RPMI7951 (cell line): ENCODE data around the gene CDKN1B. TPM values are rescaled to one million over a fixed set of nuclear protein-coding genes. Genes with fewer than 3 reads are reported as not detected.
A peak's percentile ranks its signal among the peaks of the same experiment; 100 is the strongest.

Source experiments
- DNase-seq: peaks from one replicate; pipeline ENCODE4 v3.0.0-alpha.2; 2012; ENCODE audit warnings: low read depth
- total RNA-seq: library from RNA; depleted of rRNA; stranded (reverse); fragments of >200 nt; shearing (Covaris generic); gene quantifications from 2 replicates; pipeline ENCODE4 v1.2.3, GENCODE V29; 2014; rRNA removed

The CDKN1B gene
- 26.6 and 30.8 TPM in 2 replicates for total RNA-seq

DNA sequence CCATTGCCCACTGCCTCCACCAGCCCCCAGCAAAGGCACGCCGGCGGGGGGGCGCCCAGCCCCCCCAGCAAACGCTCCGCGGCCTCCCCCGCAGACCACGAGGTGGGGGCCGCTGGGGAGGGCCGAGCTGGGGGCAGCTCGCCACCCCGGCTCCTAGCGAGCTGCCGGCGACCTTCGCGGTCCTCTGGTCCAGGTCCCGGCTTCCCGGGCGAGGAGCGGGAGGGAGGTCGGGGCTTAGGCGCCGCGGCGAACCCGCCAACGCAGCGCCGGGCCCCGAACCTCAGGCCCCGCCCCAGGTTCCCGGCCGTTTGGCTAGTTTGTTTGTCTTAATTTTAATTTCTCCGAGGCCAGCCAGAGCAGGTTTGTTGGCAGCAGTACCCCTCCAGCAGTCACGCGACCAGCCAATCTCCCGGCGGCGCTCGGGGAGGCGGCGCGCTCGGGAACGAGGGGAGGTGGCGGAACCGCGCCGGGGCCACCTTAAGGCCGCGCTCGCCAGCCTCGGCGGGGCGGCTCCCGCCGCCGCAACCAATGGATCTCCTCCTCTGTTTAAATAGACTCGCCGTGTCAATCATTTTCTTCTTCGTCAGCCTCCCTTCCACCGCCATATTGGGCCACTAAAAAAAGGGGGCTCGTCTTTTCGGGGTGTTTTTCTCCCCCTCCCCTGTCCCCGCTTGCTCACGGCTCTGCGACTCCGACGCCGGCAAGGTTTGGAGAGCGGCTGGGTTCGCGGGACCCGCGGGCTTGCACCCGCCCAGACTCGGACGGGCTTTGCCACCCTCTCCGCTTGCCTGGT, at the start of gene CDKN1B:
CDKN1B (plus strand) TSS at position 576 of the 793 bp plus-strand sequence. CDS start 472 bp downstream, outside the sequence.
- peak; percentile 94 for DNase-seq

DNA sequence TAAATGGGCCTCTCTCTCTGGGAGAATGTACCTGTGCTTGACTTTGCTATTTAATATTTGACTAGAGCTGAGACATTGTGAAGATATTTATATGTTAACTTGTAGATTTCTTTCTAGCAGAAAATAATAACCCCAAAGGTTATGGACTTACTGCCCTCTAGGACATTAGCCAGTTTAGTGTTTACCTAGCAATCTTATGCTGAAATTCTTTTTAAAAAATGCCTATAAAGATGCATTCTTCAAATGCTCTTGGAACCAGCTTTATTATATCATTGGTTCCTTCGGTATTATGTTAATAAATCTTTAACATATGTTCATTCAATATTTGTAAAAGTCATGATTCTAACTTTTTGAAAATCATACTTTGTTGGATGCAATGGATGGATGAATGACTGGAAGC, 49.2 kb upstream of the CDKN1B start:
- no peak for DNase-seq

DNA sequence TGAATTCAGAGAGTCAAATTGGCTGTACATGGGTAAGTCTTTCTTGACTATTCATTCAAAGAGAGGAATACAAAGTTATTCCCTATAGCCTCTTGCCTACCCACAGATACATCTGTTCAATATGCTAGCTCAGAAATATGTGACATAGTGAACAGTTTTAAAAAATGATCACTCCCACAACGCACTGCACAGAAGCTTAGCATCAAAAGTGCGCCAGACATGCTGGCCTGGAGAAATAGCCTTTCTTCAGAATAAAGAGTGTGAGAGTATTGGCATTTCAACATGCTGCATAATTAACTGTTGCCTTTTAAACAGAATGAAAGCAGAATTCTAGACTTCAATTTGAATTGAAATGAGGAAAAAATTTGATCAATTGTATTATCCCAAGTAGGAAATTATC, 48.1 kb upstream of the CDKN1B start:
- no peak for DNase-seq

DNA sequence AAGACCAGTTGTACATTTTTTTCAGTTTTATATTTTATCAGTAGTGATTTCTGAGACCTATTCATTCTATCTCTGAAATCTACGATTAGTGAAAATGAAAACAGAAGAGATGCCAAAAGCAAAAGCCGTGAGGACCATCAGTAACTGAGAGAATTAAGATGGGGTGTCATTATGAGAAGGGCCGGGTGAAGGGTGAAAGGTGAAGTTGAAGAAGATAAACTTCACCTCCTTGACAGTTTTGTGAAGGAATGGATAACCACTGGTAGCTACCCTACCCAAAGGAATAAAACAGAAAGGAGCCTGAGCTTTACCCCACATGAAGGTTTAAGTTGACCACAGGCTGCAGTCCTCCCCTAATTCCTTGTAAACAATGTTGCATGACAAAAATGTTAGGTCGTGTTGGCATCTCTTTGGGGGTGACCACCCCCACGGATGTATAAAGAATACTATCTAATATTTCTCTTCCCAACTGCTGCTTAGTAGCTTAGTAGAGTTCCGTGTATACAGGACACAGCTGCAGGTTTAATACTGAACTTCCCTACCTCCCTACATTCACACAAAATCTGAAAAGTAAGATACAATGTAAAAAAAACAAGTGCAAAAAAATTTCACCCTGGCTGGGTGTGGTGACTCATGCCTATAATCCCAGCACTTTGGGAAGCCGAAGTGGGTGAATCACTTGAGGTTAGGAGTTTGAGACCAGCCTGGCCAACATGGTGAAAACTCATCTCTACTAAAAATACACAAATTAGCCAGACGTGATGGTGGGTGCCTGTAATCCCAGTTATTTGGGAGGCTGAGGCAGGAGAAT, 45.1 kb upstream of the CDKN1B start:
- peak; percentile 64 for DNase-seq

DNA sequence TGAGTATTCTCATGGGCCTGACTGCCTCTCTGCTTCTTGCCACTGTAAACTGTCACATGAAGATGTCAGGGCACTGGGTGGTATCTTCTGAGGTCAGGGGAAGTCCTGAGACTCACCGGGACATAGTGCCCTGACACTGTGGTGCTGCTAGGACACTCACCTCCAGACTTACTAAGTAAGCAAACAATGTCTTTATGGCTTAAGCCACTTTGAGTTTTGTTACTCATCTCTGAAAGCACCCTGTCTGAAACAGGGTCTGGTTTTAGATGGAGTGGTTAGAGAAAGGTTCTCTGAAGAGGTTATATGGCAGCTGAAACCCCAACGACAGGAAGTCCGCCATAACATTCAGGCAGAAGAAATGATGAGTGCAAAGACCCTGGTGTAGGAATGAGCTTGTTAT, 43.9 kb upstream of the CDKN1B start:
- no peak for DNase-seq

DNA sequence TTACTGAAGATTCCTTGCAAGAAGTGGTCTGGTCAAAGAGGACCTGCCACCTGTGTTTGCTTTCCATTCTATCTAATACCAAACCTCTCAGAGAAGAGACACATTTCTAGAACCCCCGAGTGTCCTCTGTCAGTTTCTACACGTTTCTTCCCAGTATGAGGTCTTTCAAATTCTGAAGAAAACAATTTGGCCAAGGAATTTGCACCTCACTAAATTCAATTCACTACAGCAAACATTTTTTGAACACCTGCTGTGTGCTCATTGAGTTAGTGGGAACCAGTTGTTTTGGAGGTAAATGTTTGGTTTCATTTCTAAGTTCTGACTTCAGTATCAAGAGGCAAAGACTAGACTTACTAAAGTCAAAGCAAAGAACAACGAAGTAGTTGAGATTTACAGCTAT, 40.6 kb upstream of the CDKN1B start:
- no peak for DNase-seq

DNA sequence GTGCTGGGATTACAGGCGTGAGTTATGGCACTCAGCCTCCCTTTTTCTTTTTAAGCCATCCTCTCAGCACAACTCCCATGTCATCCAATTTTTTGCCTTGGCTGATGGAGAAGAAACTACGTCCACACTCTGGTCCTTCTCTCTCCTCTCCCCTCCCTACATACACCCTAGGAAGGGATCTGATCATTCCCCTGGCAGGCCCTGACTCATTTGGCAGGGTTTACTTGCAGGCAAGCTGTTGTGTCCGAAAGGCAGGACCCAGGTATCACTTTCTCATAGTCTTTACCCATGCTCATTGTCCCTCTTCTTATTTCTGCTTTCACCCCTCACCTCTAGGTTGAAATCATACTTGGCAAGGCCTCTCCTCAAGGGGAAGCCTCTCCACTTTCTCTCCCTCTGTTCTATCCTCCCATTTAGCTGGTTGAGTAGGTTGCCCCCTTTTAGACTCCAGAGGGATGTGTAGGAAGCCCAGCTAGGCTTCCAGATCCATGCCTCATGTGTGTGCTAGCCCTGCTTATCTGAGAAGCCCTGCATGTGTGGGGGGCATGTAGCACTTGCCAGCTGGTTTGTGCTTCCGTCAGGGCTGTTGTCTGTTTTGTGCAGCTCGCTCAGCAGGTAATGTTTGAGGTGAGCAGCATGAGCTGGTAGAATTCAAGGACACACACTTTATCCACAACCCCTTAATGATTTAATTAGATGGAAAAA, 36.0 kb upstream of the CDKN1B start:
- no peak for DNase-seq

DNA sequence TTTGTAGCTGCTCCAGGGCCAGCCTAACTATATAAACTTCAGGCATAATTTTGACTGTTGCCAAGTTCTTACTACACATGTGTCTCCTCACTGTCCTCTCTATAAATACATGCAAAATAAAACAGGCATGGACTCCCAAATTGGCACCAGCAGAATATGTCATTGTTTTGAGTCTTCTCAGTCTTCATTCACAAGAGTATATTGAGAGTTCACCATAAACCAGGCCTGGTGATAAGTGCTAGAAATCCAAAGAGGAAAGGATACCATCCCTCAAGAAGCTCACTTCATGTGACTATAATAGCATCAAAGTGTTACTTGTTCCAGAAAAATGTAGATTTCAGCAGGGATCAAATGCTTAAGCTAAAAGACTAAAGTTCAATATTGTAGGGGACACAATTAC, 34.9 kb upstream of the CDKN1B start:
- no peak for DNase-seq

DNA sequence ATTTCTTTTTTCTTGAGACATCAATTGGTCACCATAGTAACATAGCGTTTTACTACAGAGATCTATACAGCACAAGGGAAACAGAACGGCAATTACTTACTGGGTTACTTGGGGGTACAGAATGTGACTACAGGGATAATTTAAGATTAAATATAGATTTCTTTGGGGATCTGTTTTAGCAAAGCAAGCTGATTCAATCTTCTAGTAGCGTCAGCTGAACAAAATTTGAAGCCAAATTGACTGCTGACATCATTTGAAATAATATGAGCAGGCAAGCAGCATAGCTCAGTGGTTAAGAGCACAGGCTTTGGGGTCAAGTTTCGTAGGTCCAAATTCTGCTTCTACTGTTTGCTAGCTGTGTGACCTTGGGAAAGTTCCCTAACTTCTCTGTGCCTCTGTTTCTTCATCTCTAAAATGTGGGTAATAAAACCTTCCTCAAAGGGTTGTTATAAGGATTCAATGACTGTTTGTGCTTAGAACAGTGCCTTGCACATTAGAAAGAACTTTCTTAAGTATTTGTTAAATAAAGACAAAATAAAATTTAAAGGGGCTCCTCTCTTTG, 34.0 kb upstream of the CDKN1B start:
- no peak for DNase-seq

DNA sequence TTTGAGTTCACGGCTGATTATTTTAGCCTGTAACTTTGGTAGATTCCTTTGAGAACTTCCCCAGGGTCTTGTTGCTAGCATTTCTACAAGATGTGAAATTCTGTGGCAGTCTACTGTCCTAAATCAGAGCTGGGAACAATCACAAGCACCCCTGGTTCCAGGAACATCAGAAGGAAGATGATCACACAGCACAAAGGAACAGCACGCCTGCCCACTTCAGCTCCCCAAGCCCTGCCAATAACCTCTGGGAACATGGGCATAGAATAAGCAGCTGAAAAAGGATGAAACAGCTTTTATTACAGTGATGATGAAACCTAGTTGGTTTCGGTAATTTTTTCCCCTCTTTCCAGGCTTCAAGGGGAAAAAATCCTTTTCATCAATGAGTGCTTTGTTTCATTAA, 33.4 kb upstream of the CDKN1B start:
- DNase-seq: no peak

DNA sequence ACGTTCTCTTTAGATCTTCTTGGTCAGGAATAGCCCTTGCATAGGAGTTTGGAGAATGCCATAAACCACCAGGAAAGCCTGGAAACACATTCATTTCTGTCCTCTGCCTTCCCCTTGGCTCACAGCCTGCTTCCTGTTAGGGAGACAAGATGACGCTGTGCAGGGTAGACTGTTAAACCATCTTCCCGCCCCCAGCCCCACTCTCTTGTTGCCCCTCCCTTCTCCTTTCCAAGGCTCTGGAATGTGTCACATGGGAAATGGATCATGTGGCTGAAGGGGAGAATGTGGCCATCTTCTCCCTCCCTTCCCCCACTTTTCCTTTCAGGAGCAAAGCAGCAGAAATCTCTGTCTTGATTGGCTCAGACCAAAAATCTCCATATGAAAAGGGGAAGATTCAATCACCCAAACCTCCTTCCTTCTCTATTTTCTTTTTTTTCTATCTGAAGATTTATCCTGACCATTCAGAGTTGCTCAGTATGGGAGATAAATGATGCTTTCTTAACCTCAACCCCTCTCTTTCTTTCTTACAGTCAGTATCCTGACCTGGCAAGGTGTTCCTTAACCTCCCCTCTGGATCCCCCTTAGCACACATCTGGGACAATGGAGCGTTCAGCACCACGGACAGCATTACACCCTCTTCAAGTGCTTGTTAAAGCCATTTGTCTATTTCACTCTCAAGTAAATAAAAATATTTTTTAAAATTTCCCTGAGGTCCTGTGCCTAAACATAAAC, 32.6 kb upstream of the CDKN1B start:
- DNase-seq: peak; percentile 36

DNA sequence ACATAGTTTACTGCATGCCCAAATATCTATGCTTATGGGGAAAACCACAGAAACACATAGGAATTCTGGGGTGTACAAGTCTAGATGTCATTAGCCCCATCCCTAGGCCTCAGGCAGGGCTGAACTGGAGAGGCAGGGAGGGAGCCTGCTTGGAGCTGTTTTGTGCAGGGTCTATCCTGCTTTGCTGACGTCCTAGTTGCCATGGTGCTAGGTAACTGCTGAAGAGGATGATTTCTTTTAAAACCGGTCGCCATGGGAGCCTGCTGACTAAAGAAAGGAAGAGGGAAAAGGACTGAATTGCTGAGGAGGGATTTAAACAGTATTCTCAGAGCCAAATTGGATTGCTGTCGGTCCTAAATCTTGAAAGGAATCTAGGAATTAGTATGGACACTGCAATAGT, 31.9 kb upstream of the CDKN1B start:
- no peak for DNase-seq

DNA sequence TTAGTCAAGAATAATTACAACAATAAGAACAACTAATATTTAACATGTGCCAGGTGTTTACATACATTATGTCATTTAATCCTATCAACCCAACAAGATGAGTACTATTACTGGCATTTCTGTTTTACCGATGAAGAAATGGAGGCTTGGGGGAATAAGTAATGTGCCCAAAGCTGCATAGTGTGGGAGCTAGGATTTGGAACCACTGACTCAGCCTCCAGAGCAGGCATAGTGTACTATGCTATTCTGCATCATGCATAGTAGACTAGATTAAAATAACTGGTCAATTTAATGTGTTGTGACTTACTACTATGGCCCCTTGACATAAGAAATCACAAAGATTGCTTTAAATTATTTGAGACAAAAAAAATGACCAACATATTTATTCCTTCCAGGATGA, 30.7 kb upstream of the CDKN1B start:
- no peak for DNase-seq

DNA sequence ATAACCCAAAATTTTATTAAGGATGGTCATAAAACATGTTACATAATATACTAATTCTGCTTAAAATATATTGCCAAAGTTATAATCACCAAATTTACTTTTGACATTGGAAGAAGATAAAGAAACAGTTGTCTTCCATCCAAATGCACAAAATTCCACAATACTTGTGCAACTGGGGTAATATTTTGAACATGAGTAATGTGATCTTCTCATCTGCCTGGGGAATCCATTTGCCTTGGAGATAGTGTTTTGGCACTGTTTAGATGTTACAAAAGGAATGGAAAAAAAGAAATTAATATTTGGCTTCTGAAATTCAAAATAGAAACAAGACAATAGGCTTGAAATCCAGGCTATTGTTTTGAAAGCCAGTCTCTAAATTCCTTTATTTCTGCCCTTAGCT, 30.2 kb upstream of the CDKN1B start:
- DNase-seq: no peak

DNA sequence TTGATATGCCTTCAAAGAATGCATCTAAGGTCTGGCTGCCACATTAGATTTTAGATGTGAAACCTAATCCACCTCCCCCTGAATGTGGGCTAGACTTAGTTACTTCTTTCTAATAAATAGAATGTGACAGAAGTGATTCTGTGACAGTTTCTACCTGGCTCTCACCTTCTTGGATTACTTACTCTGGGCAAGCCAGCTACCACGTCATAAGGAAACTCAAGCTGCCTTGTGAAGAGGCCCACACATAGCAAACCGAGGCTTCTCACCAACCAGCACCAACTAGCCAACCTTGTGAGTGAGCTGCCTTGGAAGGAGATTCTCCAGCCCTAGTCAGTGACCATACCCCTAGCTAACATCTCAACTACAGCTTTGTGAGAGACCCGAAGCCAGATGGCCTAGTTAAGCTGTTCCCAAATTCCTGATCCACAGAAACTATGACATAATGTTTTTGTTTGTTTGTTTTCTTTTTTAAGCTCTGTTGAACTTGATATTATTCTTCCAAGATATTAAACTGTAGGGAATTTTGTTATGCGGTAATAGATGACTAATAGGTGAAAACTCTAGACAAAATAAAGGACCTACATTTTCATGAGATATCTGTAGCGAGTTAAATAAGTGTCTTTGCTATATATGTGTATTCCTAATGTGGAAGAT, 27.4 kb upstream of the CDKN1B start:
- no peak for DNase-seq

DNA sequence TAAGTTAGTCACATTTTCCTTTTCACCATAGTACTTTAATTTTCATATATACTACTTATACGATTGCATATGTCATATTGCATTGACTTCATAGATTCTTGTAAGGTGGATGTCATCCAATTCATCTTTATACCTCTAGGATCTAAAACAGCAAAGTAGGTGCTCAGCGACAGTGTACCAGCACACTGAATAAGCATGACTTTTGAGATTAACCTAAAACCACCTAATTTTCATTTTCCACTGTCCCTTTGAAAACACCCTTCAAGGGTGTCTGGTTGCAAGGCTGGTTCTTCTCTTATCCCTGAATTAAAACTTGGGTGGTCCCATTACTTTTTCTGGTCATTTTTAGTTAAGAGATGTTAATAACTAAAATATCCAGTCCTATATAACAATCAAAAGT, 25.6 kb upstream of the CDKN1B start:
- no peak for DNase-seq

DNA sequence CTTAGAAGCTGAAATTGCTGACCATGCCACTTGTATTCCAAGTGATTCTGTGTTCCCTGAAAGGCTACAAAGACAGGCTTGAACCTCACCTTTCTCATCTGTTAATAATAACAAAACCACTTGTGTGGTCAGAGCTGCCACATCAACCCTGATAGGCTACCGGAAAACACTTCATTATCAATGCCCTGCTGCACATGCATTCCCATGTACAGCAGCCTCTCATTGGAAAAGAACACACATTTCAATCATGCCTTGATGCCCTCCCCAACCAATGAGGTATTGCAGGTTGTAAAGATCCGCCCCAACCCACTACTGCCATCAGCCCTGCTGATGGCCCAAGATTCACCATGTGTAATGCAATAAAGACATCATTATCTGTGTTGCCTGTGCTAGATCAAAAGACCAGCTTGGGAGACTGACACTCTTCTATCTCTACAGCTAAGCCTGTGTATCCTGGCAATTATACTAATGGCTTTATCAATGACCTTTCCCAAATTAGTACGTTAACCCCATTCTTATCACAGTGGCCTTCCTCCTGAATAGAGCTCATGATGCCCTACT, 24.0 kb upstream of the CDKN1B start:
- peak; percentile 22 for DNase-seq

DNA sequence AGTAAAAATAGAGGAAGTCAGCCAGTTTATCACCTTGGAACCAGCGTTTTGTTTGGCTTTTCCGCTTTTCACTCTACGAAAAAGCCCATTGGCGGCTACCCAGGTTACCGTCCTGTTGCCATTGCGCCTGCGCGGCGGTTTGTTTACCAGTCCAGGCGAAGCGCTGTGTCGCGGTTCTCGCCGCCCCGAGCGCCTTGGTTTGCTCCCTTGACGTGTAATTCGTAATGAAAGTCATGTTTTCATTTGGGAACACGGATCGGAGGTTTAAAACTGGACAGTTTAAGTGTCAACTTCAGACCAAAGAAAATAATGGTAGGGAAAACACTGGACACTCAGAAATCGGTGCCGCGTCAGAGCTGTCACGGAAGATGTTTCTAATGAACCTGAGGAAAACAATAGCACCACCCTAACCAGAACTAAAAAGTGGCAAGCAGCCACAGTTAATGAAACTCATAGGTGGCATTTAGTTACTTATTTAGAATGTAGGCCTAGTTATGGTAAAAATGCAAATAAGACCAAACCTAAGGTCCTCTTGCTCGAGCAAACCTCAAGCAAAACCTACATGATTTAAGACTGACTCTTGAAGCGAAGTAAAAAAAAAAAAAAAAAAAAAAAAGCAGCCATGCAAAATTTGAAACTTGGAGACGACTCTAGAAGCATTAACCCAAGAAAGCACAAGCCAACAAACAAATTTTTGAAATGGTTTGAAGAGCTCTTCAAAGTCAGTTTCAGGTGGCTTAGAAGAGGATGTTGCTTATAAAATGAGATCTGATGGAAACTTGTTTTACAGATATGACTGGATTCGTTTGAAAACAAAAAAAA, 20.4 kb upstream of the CDKN1B start:
- peak; percentile 82 for DNase-seq

DNA sequence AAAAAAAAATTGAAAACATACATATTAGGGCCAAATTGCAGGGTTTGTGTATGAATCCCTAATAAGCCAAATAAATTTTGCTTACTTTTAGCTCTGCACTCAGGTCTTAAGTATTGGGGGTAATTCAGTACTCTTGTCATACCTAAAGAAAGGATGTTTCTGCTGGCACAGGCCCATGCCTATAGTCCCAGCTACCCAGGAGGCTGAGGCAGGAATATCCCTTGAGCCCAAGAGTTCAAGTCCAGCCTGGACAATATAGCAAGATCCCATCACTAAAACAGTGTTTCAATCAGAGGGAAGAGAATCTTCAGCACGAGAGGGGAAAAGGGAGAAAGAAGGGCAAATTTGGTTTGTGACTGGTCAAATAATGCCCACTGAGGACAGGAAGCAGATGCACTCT, 17.8 kb upstream of the CDKN1B start:
- no peak for DNase-seq

DNA sequence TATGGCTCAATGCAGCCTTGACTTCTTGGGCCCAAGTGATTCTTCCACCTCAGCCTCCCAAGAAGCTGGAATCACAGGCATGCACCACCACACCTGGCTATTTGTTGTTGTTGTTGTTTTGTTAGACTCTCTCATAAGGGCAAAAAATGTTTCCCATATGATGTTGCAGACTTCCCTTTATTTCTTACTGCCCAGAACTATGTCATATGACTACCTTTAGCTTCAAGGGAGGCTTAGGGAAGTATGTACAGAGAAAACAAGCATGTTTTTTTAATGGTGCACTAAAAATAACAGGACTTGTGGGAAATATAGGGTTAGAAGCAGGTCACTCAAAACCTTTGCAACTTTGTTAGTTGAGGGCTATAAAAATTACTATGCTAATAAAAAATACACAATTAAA, 16.9 kb upstream of the CDKN1B start:
- DNase-seq: no peak
